Measurements from ENCODE around the gene HIP1R. TPM values are rescaled to one million over a fixed set of nuclear protein-coding genes. Genes with fewer than 3 reads are reported as not detected.

Gene HIP1R
- total RNA-seq, 1 donor from 2014 or later: 66.0 TPM

- H3K4me3 ChIP-seq: no peak overlapping the region
- no peaks in the 10 kb centered on the region for H3K27me3 ChIP-seq
- peaks cover 0 to 25% of the 10 kb centered on the region in 2 donors for H3K36me3 ChIP-seq
- H3K4me1 ChIP-seq: peaks cover 44% of the 10 kb centered on the region
- TF ChIP-seq POLR2AphosphoS5 (IDR thresholded peaks at IDR 0.05; ENCODE audit: insufficient read depth in 1 of 2, low read depth in 1 of 2) (peak in 1 of 2 donors; percentile 41), POLR2A (IDR thresholded peaks at IDR 0.05) (no peak)
- H3K9me3 ChIP-seq: no peaks in the 10 kb centered on the region
- no peak for DNase-seq (ENCODE audit: extremely low spot score in 2 of 2)
- intact Hi-C loops (cut with DNase I): no loop called here
- peak overlapping the region; percentile 54 for H3K27ac ChIP-seq
These were observed 27.8 kb downstream of the HIP1R start for GRCh38 chr12:122862872-122863701.

DNA sequence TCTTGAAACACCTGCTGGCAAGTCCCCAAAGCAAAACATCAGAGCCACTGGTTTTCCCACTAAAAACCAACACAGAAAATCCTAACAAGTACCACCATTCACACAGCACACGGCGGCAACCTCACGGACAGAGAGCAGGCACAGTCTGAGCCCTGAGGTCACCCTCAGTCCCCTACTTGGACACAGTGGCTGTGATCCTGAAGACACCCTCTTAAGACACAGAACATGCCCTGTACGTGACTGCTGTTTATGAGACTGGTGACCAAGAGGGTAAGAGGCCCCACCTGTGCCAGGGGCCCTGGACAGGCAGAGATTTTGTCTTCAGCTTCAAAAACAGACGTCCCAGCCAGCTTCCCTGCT is 29.6 kb downstream of the HIP1R start:
- H3K27ac ChIP-seq: no peak overlapping the region
- no peak overlapping the region for H3K4me3 ChIP-seq
- no peak for DNase-seq (ENCODE audit: extremely low spot score in 2 of 2)
- no peaks in the 10 kb centered on the region for H3K27me3 ChIP-seq
- peaks cover 51% of the 10 kb centered on the region for H3K4me1 ChIP-seq
- H3K9me3 ChIP-seq: no peaks in the 10 kb centered on the region
- intact Hi-C loops (cut with DNase I): no loop called here
- peaks cover 0 to 36% of the 10 kb centered on the region in 2 donors for H3K36me3 ChIP-seq
- TF ChIP-seq POLR2A (IDR thresholded peaks at IDR 0.05) (no peak), CTCF (IDR thresholded peaks at IDR 0.05) (no peak), POLR2AphosphoS5 (IDR thresholded peaks at IDR 0.05; ENCODE audit: insufficient read depth in 1 of 2, low read depth in 1 of 2) (no peak)

DNA sequence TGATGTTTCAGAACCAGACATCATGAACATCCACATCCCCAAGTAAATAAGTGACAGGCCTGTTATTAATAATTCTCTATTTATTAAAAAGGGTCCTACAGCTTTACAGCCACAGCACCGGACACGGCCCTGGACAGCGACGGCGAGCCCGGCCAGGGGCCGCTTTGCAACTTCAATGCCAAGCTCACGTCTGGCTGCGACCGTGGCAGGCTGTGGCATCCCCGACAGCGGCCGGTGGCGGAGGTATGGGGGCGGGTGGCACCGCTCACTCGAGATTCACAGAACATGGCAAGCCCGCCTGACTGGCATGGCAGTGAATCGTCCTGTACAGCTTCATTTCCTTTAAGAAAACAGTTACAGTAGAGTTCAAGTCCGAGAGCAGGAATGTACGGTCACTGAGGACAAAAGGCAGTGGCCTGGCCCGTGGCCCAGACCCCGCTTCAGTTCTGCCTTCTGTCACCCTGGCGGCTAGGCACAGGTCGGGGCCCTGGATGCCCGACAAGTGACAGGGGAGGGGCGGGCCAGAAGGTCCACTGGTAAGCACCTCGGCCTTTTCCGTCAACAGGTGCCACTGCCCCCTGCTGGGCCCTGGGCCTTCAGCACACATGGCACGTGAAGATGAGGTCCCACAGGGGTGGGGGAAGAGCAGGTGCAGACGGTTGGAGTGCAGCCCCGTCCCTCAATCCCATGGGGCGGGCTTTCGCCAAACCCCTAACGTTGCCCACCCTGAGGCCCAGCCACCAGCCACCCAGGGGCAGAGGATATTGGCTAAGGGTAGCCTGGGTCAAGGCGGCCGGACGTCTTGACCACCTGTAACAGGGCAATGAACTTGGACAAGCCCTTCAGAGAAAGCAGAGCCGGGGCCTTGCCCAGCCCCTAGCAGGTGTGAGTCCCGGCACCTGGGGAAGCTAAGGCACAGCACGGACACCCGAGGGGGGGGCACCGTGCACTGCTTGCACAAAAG is 30.3 kb downstream of the HIP1R start:
- intact Hi-C loops (cut with DNase I): no loop called here
- no peak for DNase-seq (ENCODE audit: extremely low spot score in 2 of 2)
- H3K4me3 ChIP-seq: no peak overlapping the region
- no peaks in the 10 kb centered on the region for H3K9me3 ChIP-seq
- peaks cover 50% of the 10 kb centered on the region for H3K4me1 ChIP-seq
- H3K36me3 ChIP-seq: peaks cover 0 to 42% of the 10 kb centered on the region in 2 donors
- no peak overlapping the region for H3K27ac ChIP-seq
- no peaks in the 10 kb centered on the region for H3K27me3 ChIP-seq
- TF ChIP-seq POLR2A (IDR thresholded peaks at IDR 0.05) (no peak), CTCF (IDR thresholded peaks at IDR 0.05) (no peak), POLR2AphosphoS5 (IDR thresholded peaks at IDR 0.05; ENCODE audit: insufficient read depth in 1 of 2, low read depth in 1 of 2) (no peak)

DNA sequence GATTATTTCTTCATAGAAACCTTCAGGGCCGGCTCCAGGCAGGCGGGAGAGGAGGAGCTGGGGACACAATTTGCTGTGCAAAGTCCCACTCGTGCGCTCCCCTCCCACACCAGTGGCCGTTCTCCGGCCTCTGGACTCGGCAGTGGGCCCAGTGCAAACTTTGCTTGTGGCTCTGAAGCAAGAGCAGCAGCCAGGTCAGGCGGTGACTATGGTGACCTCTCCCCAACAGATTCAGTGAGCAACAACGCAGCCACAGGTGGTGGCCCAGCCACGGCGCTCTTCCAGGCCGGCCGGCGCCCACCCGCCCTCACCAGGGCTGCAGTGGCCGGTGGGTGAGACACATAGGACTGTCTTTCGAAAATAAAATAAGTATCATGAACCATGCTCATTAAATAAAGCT is 31.1 kb downstream of the HIP1R start:
- H3K9me3 ChIP-seq: no peaks in the 10 kb centered on the region
- intact Hi-C loops (cut with DNase I): no loop called here
- TF ChIP-seq CTCF (IDR thresholded peaks at IDR 0.05): no peak
- no peak for TF ChIP-seq POLR2A (IDR thresholded peaks at IDR 0.05)
- no peak for TF ChIP-seq POLR2AphosphoS5 (IDR thresholded peaks at IDR 0.05; ENCODE audit: insufficient read depth in 1 of 2, low read depth in 1 of 2)
- H3K4me3 ChIP-seq: no peak overlapping the region
- no peak for DNase-seq (ENCODE audit: extremely low spot score in 2 of 2)
- H3K27ac ChIP-seq: no peak overlapping the region
- peaks cover 0 to 44% of the 10 kb centered on the region in 2 donors for H3K36me3 ChIP-seq
- H3K4me1 ChIP-seq: peaks cover 52% of the 10 kb centered on the region
- H3K27me3 ChIP-seq: no peaks in the 10 kb centered on the region

GRCh38 chr12:122866950-122867607 is 31.8 kb downstream of the HIP1R start:
- no peak overlapping the region for H3K4me3 ChIP-seq
- intact Hi-C loops (cut with DNase I): no loop called here
- no peaks in the 10 kb centered on the region for H3K9me3 ChIP-seq
- peaks cover 58% of the 10 kb centered on the region for H3K4me1 ChIP-seq
- TF ChIP-seq POLR2AphosphoS5 (IDR thresholded peaks at IDR 0.05; ENCODE audit: insufficient read depth in 1 of 2, low read depth in 1 of 2) (no peak), CTCF (IDR thresholded peaks at IDR 0.05) (no peak), POLR2A (IDR thresholded peaks at IDR 0.05) (no peak)
- DNase-seq (ENCODE audit: extremely low spot score in 2 of 2): no peak
- H3K27ac ChIP-seq: peak overlapping the region; percentile 57
- peaks cover 0 to 44% of the 10 kb centered on the region in 2 donors for H3K36me3 ChIP-seq
- H3K27me3 ChIP-seq: no peaks in the 10 kb centered on the region
